ENCODE measurements around the gene PRR20A.
"Not testable (repeated sequence)": the region's sequence is repeated elsewhere in the genome, so short reads cannot be mapped to it uniquely, and the experiment has no call there.

Gene PRR20A

GRCh38 chr13:57140235-57140968 is at the start of gene PRR20A:
Gene PRR20A (plus strand): TSS chr13:57140918. CDS start chr13:57141305, 387 bp downstream.
- ATAC-seq, result not testable (repeated sequence)

DNA sequence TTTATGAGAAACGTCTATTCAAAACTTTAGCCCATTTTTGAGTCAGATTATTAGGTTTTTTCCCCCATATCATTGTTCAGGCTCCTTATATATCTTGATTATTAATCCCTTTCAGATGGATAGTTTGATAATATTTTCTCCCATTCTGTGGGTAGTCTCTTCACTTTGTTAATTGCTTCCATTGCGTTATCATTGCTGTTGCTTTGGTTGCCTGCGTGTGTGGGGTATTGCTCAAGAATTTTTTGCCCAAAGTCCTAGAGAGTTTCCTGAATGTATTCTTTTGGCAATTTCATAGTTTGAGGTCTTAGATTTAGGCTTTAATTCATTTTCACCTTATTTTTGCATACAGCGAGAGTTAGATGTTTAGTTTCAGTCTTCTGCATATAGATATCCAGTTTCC is 25.8 kb upstream of the PRR20A start:
- ATAC-seq, result no peak

DNA sequence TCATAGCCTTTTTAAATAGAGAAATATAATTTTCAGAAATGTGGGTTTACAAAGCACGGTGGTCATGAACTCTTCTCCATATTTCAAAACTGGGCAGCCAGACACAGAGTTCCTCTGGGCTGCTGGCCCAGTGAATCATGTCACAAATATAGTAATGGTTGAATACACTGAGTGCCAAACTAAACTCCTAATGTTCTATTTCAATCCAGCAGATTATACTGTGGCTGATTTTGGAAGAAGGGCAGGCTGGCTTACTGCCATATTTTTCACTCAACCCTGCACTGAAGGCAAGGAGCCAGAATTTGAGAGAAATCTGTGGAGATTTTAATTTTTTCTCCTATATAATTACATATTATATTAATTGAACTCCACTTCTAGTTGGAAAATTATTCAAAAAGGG is 17.0 kb upstream of the PRR20A start:
- ATAC-seq, result no peak

- ATAC-seq, result no peak
Observed at GRCh38 chr13:57128909-57129308, 11.8 kb upstream of the PRR20A start.

GRCh38 chr13:57136093-57136492 is 4.6 kb upstream of the PRR20A start:
- no peak for ATAC-seq

- no peak for ATAC-seq
Observed at GRCh38 chr13:57137585-57137984, 3.1 kb upstream of the PRR20A start.

DNA sequence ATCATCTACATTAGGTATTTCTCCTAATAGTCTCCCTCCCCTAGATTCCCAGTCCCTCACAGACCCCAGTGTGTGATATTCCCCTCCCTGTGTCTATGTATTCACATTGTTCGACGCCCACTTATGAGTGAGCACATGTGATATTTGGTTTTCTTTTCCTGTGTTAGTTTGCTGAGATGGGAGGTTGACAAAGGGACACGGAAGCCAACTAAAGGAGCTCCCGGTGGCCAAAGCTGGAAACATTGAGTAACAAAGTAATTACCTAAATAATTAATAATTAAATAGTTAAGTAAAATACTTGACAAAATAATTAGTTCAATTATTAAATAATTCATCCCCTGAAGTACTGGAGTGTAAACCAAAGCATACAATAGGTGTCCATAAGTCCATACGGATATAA is 1.7 kb upstream of the PRR20A start:
- no peak for ATAC-seq

DNA sequence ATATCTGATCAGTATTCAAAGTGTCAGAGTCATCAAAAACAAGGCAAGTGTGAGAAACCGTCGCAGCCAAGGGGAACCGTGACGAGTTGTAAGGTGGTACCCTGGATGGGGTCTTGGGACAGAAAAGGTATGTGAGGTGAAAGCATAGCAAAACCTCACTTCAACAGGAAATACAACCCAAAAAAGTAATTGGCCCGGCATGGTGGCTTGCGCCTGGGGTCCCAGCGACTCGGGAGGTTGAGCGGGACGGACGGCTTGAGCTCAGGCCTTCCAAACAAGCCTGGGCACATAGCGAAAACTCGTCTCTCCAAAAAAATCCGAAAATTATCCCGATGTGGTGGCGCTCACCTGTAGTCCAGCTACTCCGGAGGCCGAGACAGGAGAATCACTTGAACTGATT is 937 bp upstream of the PRR20A start:
- not testable (repeated sequence) for ATAC-seq

DNA sequence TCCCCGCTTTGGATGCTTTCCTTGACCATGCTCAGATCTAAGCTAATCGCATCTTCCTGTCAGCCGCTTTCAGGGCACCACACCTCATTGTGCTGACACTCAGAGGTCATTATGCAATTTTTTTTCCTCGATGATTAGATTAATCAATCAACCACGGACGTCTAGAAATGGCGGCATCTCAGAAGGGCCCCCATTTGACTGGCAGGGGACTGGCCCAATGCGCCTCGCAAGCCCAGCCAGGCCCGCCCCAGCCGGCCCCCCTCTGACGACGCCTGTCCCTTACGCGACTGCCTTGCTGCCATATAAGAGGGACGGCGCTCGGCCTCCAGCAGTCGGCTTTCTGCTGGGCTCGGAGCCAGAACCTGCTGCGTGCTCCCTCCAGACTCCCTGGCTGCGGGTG is 6.5 kb downstream of the PRR20A start, which contains the start of gene PRR20B:
Gene PRR20B (plus strand): TSS at position 301 of the 400 bp plus-strand sequence. CDS start 387 bp downstream, outside the sequence.
- ATAC-seq, result not testable (repeated sequence)

- not testable (repeated sequence) for ATAC-seq
Observed at GRCh38 chr13:57148106-57148505, 7.4 kb downstream of the PRR20A start.

- not testable (repeated sequence) for ATAC-seq
Observed at GRCh38 chr13:57153761-57154160, 13.0 kb downstream of the PRR20A start, which contains the start of gene PRR20C. Gene PRR20C (plus strand): TSS chr13:57154061. CDS start chr13:57154448, 387 bp downstream.

DNA sequence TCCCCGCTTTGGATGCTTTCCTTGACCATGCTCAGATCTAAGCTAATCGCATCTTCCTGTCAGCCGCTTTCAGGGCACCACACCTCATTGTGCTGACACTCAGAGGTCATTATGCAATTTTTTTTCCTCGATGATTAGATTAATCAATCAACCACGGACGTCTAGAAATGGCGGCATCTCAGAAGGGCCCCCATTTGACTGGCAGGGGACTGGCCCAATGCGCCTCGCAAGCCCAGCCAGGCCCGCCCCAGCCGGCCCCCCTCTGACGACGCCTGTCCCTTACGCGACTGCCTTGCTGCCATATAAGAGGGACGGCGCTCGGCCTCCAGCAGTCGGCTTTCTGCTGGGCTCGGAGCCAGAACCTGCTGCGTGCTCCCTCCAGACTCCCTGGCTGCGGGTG is 19.6 kb downstream of the PRR20A start, which contains the start of gene PRR20D:
Gene PRR20D (plus strand): TSS at position 301 of the 400 bp plus-strand sequence. CDS start 387 bp downstream, outside the sequence.
- not testable (repeated sequence) for ATAC-seq

DNA sequence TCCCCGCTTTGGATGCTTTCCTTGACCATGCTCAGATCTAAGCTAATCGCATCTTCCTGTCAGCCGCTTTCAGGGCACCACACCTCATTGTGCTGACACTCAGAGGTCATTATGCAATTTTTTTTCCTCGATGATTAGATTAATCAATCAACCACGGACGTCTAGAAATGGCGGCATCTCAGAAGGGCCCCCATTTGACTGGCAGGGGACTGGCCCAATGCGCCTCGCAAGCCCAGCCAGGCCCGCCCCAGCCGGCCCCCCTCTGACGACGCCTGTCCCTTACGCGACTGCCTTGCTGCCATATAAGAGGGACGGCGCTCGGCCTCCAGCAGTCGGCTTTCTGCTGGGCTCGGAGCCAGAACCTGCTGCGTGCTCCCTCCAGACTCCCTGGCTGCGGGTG is 26.2 kb downstream of the PRR20A start, which contains the start of gene PRR20E:
Gene PRR20E (plus strand): TSS at position 301 of the 400 bp plus-strand sequence. CDS start 387 bp downstream, outside the sequence.
- ATAC-seq, result not testable (repeated sequence)

DNA sequence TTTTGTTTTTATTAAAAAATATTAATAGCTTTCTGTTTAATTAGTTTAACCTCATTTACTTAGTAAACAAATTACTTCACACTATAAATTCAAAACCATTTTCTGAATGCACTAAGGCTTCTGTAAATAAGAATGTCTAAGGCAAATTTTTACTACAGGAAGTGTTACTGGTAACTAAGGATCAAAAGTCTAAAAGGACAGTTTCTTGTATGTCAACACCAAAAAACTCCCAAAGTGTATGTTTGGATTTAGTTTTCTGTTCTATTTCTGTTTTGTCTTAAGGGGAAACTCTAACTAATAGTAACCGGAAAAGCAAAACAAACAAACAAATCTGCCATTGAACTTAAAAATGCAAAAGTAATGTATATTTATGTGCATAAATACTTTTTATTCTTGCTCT is 50.9 kb downstream of the PRR20A start:
- ATAC-seq, result no peak
